Adrenal gland (tissue), 12 donors: ENCODE measurements around the gene FBXO46. TPM values are rescaled to one million over a fixed set of nuclear protein-coding genes. Genes with fewer than 3 reads are reported as not detected.
A peak's percentile ranks its signal among the peaks of the same experiment; 100 is the strongest.
"Not testable (repeated sequence)": the region's sequence is repeated elsewhere in the genome, so short reads cannot be mapped to it uniquely, and the experiment has no call there.

Experiments
- DNase-seq, 7 donors: peaks; one replicate each; pipeline ENCODE4 v3.0.0-alpha.2; 2019 to 2020
- H3K27ac ChIP-seq, 5 donors: fragments of 200-600 bp; sonication (generic) in 4 of 5; 1 replicate in 3 of 5; 2 replicates in 2 of 5; pipeline versions ENCODE4 v1.5.1 to v1.8.0; 2016 to 2020; ENCODE audit warnings: mild to moderate bottlenecking in 1 of 5
- H3K27me3 ChIP-seq: fragments of 200-600 bp; 2 replicates; pipeline ENCODE4 v1.8.0; 2021
- H3K36me3 ChIP-seq, 2 donors: fragments of 200-600 bp; replicated peaks in 1 of 2; 1 replicate in 1 of 2; 2 replicates in 1 of 2; pipeline versions ENCODE4 v1.5.1 to v1.8.0; 2018 to 2022
- H3K4me1 ChIP-seq, 2 donors: fragments of 200-600 bp; replicated peaks in 1 of 2; 1 replicate in 1 of 2; 2 replicates in 1 of 2; pipeline versions ENCODE4 v1.5.1 to v1.8.0; 2018 to 2021
- H3K4me3 ChIP-seq, 4 donors: fragments of 200-600 bp; sonication (generic) in 3 of 4; one replicate each; pipeline ENCODE4 v1.5.1; 2016 to 2018
- H3K9me3 ChIP-seq, 3 donors: fragments of 200-600 bp; sonication (generic) in 1 of 3; replicated peaks in 1 of 3; 1 replicate in 2 of 3; 2 replicates in 1 of 3; pipeline versions ENCODE4 v1.5.1 to v1.8.0; 2016 to 2021
- POLR2A ChIP-seq, 2 donors: fragments of 450-650 bp; IDR thresholded peaks; one replicate each; pipeline ENCODE4 v1.6.1; 2017; ENCODE audit warnings: antibody characterized with exemption in 2 of 2, mild to moderate bottlenecking in 2 of 2, moderate library complexity in 1 of 2
- WGBS, 4 donors: extraction: QIAGEN DNeasy Blood & Tissue Kit in 2 of 4; methylation state at CpG; one replicate each; pipeline versions ENCODE4 v1.1.5 to v1.1.7; 2013 to 2017; 5-methylcytosine and 5-hydroxymethylcytosine counted together
- intact Hi-C, 2 donors: fragments of 100-400 bp; cut with DNase I; formaldehyde crosslinking; loops; one replicate each; pipeline versions ENCODE4 v1.14.1 to v1.15.0; 2022 to 2023
- polyA plus RNA-seq, 3 donors: library from polyadenylated mRNA; stranded (reverse); fragments of 200-250 nt in 2 of 3; fragments of 350-450 nt in 1 of 3; fragmentation: Illumina TruSeq in 1 of 3; extraction: RNeasy Lipid Tissue Mini Kit (QIAGEN cat#74804) in 1 of 3; gene quantifications; one replicate each; pipeline ENCODE4 v1.2.3, GENCODE V29; 2013 to 2014
- total RNA-seq, 9 donors: library from RNA; depleted of rRNA in 4 of 9; stranded (reverse); fragments of >200 nt in 4 of 9; fragments of 120-200 nt in 1 of 9; fragmentation: NEBNext Ultra II Directional in 1 of 9; extraction: Animal tissue kit (Norgen Biotek cat#: 25700) in 1 of 9; gene quantifications; one replicate each; pipeline versions ENCODE4 v1.1.0 to v1.2.4, GENCODE V29; 2013 to 2023
- TF ChIP-seq, protein P1 (sequence below), 6 experiments: fragments of 450-650 bp in 4 of 6; fragments of 200-600 bp in 2 of 6; sonication (generic) in 1 of 6; IDR thresholded peaks; 1 replicate in 5 of 6; 2 replicates in 1 of 6; pipeline versions ENCODE4 v1.5.1 to v1.8.0; 2016 to 2021; ENCODE audit warnings: antibody characterized with exemption in 6 of 6, mild to moderate bottlenecking in 2 of 6, moderate library complexity in 1 of 6
- donor health status: healthy with polysubstance abuse.
- donor health status: Bipolar disorder and iron deficiency.
- donor health status: DM: yes; HTN: yes; CAD: no.
- donor health status: DM: no; HTN: no; CAD: no.
- donor health status: DM: no; HTN: no; CAD: no.
- donor health status: DM: yes; HTN: yes; CAD: no.

The FBXO46 gene
- total and polyA plus RNA-seq, 12 donors = 3.2 to 25.6 (median 11.2) TPM

DNA sequence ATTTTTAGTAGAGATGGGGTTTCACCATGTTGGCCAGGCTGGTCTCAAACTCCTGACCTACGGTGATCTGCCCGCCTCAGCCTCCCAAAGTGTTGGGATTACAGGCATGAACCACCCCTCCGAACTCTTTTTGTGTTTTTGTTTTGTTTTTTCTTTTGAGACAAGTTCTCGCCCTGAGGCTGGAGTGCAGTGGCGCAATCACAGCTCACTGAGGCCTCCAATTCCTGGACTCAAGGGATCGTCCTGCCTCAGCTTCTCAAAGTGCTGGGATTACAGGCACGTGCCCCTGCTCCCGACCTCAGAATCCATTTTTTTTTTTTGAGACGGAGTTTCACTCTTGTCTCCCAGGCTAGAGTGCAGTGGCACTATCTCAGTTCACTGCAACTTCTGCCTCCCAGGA, 27.0 kb upstream of the FBXO46 start:
- intact Hi-C loops = no loop called here
- no peak overlapping the region for H3K4me3 ChIP-seq
- 79 to 88% (median 83%) methylated on average over 9 of the region's 9 CpGs for WGBS, 4 donors

DNA sequence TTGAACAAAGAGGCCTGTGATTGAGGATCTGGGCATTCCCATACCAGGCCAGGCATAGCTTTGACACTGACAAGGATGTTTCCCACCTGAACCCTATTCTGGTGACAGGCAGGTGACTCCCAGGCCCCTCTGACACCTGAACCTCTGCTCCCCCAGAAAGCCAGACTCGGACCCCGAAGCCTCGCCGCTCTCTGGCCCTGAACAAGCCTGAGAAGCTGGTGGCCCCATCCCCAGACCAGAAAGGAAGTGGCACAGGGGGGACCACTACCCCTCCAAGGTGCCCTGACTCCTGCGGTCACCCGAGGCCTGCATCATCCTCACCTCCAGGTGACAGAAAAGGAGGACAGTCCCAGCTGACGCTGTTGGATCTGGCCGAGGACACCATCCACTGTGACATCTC, 23.6 kb upstream of the FBXO46 start:
- intact Hi-C loops = no loop called here
- TF ChIP-seq, protein P1, sequence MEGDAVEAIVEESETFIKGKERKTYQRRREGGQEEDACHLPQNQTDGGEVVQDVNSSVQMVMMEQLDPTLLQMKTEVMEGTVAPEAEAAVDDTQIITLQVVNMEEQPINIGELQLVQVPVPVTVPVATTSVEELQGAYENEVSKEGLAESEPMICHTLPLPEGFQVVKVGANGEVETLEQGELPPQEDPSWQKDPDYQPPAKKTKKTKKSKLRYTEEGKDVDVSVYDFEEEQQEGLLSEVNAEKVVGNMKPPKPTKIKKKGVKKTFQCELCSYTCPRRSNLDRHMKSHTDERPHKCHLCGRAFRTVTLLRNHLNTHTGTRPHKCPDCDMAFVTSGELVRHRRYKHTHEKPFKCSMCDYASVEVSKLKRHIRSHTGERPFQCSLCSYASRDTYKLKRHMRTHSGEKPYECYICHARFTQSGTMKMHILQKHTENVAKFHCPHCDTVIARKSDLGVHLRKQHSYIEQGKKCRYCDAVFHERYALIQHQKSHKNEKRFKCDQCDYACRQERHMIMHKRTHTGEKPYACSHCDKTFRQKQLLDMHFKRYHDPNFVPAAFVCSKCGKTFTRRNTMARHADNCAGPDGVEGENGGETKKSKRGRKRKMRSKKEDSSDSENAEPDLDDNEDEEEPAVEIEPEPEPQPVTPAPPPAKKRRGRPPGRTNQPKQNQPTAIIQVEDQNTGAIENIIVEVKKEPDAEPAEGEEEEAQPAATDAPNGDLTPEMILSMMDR (IDR thresholded peaks at IDR 0.05) = no peak
- TF ChIP-seq POLR2A (IDR thresholded peaks at IDR 0.05) = no peak
- H3K9me3 ChIP-seq = no peaks in the 10 kb centered on the region
- 83 to 100% (median 95%) methylated on average over 4 to 8 of the region's 8 CpGs for WGBS, 4 donors
- DNase-seq = no peak
- H3K27me3 ChIP-seq = no peaks in the 10 kb centered on the region
- no peak overlapping the region for H3K4me3 ChIP-seq
- H3K4me1 ChIP-seq = no peaks in the 10 kb centered on the region
- H3K36me3 ChIP-seq = no peaks in the 10 kb centered on the region
- H3K27ac ChIP-seq = no peak overlapping the region

More for the DNA sequence above, 27.0 kb upstream of the FBXO46 start:
- Histone ChIP-seq H3K27ac (no peak overlapping the region), H3K9me3 (no peaks in the 10 kb centered on the region), H3K27me3 (no peaks in the 10 kb centered on the region), H3K4me1 (no peaks in the 10 kb centered on the region), H3K36me3 (no peaks in the 10 kb centered on the region)
- TF ChIP-seq, protein P1 (IDR thresholded peaks at IDR 0.05) = no peak
- no peak for TF ChIP-seq POLR2A (IDR thresholded peaks at IDR 0.05)
- DNase-seq = no peak

DNA sequence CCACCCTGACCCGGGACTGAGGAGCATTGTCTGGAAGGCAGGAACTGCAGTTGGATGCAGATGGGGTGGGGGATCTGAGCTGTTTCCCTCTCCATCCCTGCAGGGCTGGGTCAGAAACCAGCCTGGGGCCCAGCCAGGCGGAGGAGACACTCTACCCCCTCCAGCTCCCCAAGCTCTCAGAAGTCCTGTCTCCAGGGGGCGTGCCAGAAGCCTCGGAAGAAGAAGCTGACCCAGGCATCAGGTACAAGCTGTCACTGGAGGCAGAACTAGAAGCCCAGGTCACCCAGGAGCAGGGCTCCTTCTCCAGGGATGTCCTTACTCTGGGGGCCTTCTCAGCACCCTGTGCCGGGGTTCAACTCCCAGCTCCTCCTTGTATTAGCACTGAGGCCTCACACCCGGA, 22.9 kb upstream of the FBXO46 start:
- no peak overlapping the region for H3K27ac ChIP-seq
- H3K4me1 ChIP-seq = no peaks in the 10 kb centered on the region
- intact Hi-C loops = no loop called here
- no peaks in the 10 kb centered on the region for H3K9me3 ChIP-seq
- no peak overlapping the region for H3K4me3 ChIP-seq
- WGBS, 4 donors = 71 to 81% (median 79%) methylated on average over 6 of the region's 6 CpGs
- no peaks in the 10 kb centered on the region for H3K27me3 ChIP-seq
- TF ChIP-seq, protein P1 (IDR thresholded peaks at IDR 0.05) = no peak
- H3K36me3 ChIP-seq = no peaks in the 10 kb centered on the region
- DNase-seq = no peak

DNA sequence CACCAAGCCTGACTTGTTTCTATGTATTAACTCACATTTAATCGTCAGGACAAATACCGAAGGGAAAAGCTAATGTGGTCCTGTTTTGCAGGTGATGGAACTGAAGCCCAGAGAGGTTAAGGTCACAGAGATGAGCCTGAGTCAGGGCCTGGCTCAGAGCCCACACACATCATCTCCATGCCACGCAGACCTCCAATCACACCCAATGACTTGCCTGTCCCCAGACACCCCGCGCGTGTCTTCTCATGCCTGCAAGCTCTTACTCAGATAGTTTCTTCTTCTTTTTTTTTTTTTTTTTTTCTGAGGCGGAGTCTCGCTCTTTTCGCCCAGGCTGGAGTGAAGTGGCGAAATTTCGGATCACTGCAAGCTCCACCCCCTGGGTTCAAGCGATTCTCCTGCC, 21.9 kb upstream of the FBXO46 start:
- Histone ChIP-seq H3K9me3 (no peaks in the 10 kb centered on the region), H3K4me3 (no peak overlapping the region), H3K4me1 (no peaks in the 10 kb centered on the region), H3K27me3 (no peaks in the 10 kb centered on the region), H3K27ac (no peak overlapping the region), H3K36me3 (no peaks in the 10 kb centered on the region)
- peak in 5 of 7 donors; percentile 58 to 75 (median 65) for DNase-seq
- intact Hi-C loops = no loop called here
- WGBS, 4 donors = 65 to 76% (median 67%) methylated on average over 12 of the region's 12 CpGs
- no peak for TF ChIP-seq POLR2A (IDR thresholded peaks at IDR 0.05)
- TF ChIP-seq, protein P1 (IDR thresholded peaks at IDR 0.05) = no peak

DNA sequence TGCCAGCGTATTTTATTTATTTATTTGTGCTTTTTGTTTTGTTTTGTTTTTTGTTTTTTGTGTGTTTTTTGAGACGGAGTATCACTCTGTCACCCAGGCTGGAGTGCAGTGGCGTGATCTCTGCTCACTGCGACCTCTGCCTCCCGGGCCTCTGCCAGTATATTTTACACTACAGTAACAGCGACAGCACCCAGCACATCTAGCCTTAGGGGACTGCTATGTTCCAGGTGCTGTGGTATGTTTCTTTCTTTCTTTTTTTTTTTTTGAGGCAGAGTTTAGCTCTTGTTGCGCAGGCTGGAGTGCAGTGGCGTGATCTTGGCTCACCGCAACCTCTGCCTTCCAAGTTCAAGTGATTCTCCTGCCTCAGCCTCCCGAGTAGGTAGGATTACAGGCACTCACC, 20.8 kb upstream of the FBXO46 start:
- H3K27me3 ChIP-seq, intact Hi-C loops, H3K36me3 ChIP-seq: not testable (repeated sequence)

More for the DNA sequence above, 20.8 kb upstream of the FBXO46 start:
- DNase-seq, H3K27ac ChIP-seq, H3K4me3 ChIP-seq, H3K9me3 ChIP-seq, H3K4me1 ChIP-seq: not testable (repeated sequence)
- 87 to 93% (median 89%) methylated on average over 10 of the region's 10 CpGs for WGBS, 4 donors
